ENCODE measurements around the gene LEAP2.

DNA sequence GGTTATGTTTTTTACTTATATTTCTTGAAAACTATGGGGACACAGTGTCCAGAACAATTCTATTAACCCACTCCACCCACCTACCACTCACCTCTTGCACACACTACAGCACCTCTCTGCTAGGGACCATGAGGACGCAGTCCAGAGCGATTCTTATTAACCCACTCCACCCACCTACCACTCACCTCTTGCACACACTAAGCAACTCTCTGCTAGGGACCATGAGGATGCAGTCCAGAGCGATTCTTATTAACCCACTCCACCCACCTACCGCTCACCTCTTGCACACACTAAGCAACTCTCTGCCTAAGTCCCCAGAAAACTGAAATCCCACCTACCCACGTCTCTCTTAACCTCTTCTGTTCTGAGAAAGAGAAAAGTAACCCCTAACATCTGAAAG lies 40.9 kb upstream of the LEAP2 start:
- TF ChIP-seq, protein P1, sequence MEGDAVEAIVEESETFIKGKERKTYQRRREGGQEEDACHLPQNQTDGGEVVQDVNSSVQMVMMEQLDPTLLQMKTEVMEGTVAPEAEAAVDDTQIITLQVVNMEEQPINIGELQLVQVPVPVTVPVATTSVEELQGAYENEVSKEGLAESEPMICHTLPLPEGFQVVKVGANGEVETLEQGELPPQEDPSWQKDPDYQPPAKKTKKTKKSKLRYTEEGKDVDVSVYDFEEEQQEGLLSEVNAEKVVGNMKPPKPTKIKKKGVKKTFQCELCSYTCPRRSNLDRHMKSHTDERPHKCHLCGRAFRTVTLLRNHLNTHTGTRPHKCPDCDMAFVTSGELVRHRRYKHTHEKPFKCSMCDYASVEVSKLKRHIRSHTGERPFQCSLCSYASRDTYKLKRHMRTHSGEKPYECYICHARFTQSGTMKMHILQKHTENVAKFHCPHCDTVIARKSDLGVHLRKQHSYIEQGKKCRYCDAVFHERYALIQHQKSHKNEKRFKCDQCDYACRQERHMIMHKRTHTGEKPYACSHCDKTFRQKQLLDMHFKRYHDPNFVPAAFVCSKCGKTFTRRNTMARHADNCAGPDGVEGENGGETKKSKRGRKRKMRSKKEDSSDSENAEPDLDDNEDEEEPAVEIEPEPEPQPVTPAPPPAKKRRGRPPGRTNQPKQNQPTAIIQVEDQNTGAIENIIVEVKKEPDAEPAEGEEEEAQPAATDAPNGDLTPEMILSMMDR (conservative IDR thresholded peaks at IDR 0.05): no peak
- TF ChIP-seq EZH2 (IDR thresholded peaks at IDR 0.05; ENCODE audit: low read depth): no peak
